22Rv1 (cell line): ENCODE data around the gene PLCB1.

ENCODE experiments used
- CTCF ChIP-seq: fragments of 450-650 bp; IDR thresholded peaks from 2 replicates; pipeline ENCODE4 v1.5.1; 2017; ENCODE audit warnings: mild to moderate bottlenecking
- ZFX ChIP-seq: fragments of 450-650 bp; IDR thresholded peaks from 2 replicates; pipeline ENCODE4 v1.6.1; 2017; ENCODE audit warnings: antibody characterized with exemption, borderline replicate concordance

DNA sequence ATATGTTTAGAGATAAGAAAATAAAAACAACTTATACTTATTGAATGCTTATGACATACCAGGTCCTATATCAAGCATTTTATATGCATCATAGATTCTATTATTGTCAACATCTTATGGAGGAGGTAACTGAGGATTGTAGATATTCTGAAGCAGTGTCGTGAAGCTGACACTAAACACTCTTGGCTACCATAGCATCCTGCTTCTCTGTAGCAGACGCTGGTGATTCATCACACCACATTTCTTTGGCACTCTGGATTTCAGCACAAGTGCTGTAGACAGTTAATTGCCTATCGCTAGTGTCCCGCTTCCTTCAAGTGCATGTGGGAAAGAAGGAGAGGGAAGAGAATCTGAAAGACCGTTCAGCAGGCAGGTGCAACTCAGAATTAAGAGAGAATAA, 317.1 kb downstream of the PLCB1 start:
- TF ChIP-seq CTCF: no peak
- no peak for TF ChIP-seq ZFX
